ENCODE data around the gene PAQR4.

- no peak for TF ChIP-seq CTCF (conservative IDR thresholded peaks at IDR 0.05 in 1 of 2, IDR thresholded peaks at IDR 0.05 in 1 of 2; ENCODE audit: low read depth in 1 of 2, low read length in 2 of 2)
- TF ChIP-seq EZH2 (IDR thresholded peaks at IDR 0.05; ENCODE audit: low read length, missing control alignments): no peak
Observed at GRCh38 chr16:2980227-2981176, 11.4 kb downstream of the PAQR4 start, which contains the start of gene PKMYT1.
